Measurements from ENCODE around the gene NANS.

GRCh38 chr9:98007251-98007928, 49.1 kb upstream of the NANS start:
- TF ChIP-seq, protein P1, sequence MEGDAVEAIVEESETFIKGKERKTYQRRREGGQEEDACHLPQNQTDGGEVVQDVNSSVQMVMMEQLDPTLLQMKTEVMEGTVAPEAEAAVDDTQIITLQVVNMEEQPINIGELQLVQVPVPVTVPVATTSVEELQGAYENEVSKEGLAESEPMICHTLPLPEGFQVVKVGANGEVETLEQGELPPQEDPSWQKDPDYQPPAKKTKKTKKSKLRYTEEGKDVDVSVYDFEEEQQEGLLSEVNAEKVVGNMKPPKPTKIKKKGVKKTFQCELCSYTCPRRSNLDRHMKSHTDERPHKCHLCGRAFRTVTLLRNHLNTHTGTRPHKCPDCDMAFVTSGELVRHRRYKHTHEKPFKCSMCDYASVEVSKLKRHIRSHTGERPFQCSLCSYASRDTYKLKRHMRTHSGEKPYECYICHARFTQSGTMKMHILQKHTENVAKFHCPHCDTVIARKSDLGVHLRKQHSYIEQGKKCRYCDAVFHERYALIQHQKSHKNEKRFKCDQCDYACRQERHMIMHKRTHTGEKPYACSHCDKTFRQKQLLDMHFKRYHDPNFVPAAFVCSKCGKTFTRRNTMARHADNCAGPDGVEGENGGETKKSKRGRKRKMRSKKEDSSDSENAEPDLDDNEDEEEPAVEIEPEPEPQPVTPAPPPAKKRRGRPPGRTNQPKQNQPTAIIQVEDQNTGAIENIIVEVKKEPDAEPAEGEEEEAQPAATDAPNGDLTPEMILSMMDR (IDR thresholded peaks at IDR 0.05; ENCODE audit: low read depth, low read length) = no peak
- no peak for TF ChIP-seq MYC (IDR thresholded peaks at IDR 0.05; ENCODE audit: low read depth, low read length)
- TF ChIP-seq POLR2A (IDR thresholded peaks at IDR 0.05; ENCODE audit: extremely low read depth, insufficient read length) = no peak
- 0 out of 2 replicates have a peak, but pooled peaks have one; percentile 8 for TF ChIP-seq MAX (IDR thresholded peaks at IDR 0.05; ENCODE audit: low read depth, low read length)

All from NB4 (cell line).